ENCODE results near the gene CUBN.

DNA sequence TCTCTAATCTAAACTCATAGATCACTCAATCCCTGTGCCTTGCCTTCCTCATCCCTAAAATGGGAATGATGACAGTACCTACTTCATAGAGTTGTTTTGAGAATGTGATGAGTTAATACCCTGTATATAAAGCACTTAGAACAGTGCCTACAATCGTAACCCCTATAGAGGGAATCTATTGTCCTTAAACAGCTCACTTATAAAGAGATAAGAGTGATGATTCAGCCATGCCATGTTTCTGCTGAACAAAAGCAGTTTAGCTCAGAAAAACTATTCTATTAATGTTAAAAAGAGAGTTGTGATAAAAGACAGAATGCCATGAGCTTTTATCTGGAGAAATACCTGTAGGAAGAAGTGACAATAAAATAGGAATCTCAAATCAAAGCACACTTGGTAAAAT, 63.6 kb downstream of the CUBN start:
- TF ChIP-seq CTCF (conservative IDR thresholded peaks at IDR 0.05; ENCODE audit: low read depth, low read length), result no peak
- TF ChIP-seq EZH2 (IDR thresholded peaks at IDR 0.05; ENCODE audit: low read length, unreplicated experiment), result no peak
